Activated CD4-positive, alpha-beta T cell treated with anti-CD3 and anti-CD28 coated beads, Interleukin-2, amount 50 U/mL, for 24 hours (primary cell): ENCODE data around the gene GLS.

Source experiments
- DNase-seq, 2 donors: peaks; one replicate each; pipeline ENCODE4 v3.0.0-alpha.2; 2020; ENCODE audit warnings: low read depth in 1 of 2, low spot score in 1 of 2

The GLS gene

GRCh38 chr2:190968522-190968921 is 87.9 kb downstream of the GLS start:
- no peak for DNase-seq

GRCh38 chr2:190970160-190970559 is 89.5 kb downstream of the GLS start:
- no peak for DNase-seq

GRCh38 chr2:190970873-190971506 is 90.4 kb downstream of the GLS start:
- no peak for DNase-seq

GRCh38 chr2:190972213-190972612 is 91.6 kb downstream of the GLS start:
- DNase-seq: no peak

GRCh38 chr2:190972846-190973245 is 92.2 kb downstream of the GLS start:
- DNase-seq: no peak

- DNase-seq: no peak
Measured at GRCh38 chr2:190973262-190973661, 92.6 kb downstream of the GLS start.

GRCh38 chr2:190973726-190974628 is 93.4 kb downstream of the GLS start:
- no peak for DNase-seq

- DNase-seq: no peak
Measured at GRCh38 chr2:190974629-190975361, 94.2 kb downstream of the GLS start.

GRCh38 chr2:190976521-190976920 is 95.9 kb downstream of the GLS start:
- no peak for DNase-seq

GRCh38 chr2:190977505-190977904 is 96.9 kb downstream of the GLS start:
- no peak for DNase-seq

GRCh38 chr2:190978389-190979053 is 97.9 kb downstream of the GLS start:
- no peak for DNase-seq

GRCh38 chr2:190979906-190980629 is 99.4 kb downstream of the GLS start:
- no peak for DNase-seq

GRCh38 chr2:190980630-190981209 is 100.1 kb downstream of the GLS start:
- no peak for DNase-seq

- no peak for DNase-seq
Measured at GRCh38 chr2:190981333-190981732, 100.7 kb downstream of the GLS start.

GRCh38 chr2:190981733-190982132 is 101.1 kb downstream of the GLS start:
- no peak for DNase-seq

- no peak for DNase-seq
Measured at GRCh38 chr2:190982262-190983034, 101.8 kb downstream of the GLS start.

GRCh38 chr2:190984595-190984994 is 104.0 kb downstream of the GLS start:
- DNase-seq: no peak

- no peak for DNase-seq
Measured at GRCh38 chr2:190986221-190986953, 105.8 kb downstream of the GLS start.

- DNase-seq: no peak
Measured at GRCh38 chr2:190987116-190987515, 106.5 kb downstream of the GLS start.
